Stomach smooth muscle (tissue), 2 donors: ENCODE data around the gene IMMT.

Experiments used
- H3K27ac ChIP-seq: one replicate; pipeline ENCODE4 v1.7.0; 2013; ENCODE audit warnings: mild to moderate bottlenecking, low read length, inconsistent platforms
- H3K27me3 ChIP-seq, 2 donors: one replicate each; pipeline ENCODE4 v1.7.0; 2013; ENCODE audit warnings: low read length in 2 of 2; ENCODE audit not compliant: insufficient read depth in 2 of 2, control insufficient read depth in 1 of 2
- H3K36me3 ChIP-seq, 2 donors: one replicate each; pipeline ENCODE4 v1.7.0; 2013; ENCODE audit warnings: low read length in 2 of 2; ENCODE audit not compliant: control insufficient read depth in 2 of 2, insufficient read depth in 2 of 2
- H3K4me1 ChIP-seq: one replicate; pipeline ENCODE4 v1.7.0; 2013; ENCODE audit warnings: low read length; ENCODE audit not compliant: control insufficient read depth, insufficient read depth
- H3K4me3 ChIP-seq, 2 donors: one replicate each; pipeline ENCODE4 v1.7.0; 2013; ENCODE audit warnings: low read length in 2 of 2
- H3K9ac ChIP-seq, 2 donors: one replicate each; pipeline ENCODE4 v1.7.0; 2013; ENCODE audit warnings: low read length in 2 of 2, mild to moderate bottlenecking in 1 of 2
- H3K9me3 ChIP-seq, 2 donors: one replicate each; pipeline ENCODE4 v1.7.0; 2013; ENCODE audit warnings: low read length in 2 of 2; ENCODE audit not compliant: control insufficient read depth in 2 of 2
- donor health status: healthy.
- donor health status: Pancreatic carcinoma.

IMMT gene

DNA sequence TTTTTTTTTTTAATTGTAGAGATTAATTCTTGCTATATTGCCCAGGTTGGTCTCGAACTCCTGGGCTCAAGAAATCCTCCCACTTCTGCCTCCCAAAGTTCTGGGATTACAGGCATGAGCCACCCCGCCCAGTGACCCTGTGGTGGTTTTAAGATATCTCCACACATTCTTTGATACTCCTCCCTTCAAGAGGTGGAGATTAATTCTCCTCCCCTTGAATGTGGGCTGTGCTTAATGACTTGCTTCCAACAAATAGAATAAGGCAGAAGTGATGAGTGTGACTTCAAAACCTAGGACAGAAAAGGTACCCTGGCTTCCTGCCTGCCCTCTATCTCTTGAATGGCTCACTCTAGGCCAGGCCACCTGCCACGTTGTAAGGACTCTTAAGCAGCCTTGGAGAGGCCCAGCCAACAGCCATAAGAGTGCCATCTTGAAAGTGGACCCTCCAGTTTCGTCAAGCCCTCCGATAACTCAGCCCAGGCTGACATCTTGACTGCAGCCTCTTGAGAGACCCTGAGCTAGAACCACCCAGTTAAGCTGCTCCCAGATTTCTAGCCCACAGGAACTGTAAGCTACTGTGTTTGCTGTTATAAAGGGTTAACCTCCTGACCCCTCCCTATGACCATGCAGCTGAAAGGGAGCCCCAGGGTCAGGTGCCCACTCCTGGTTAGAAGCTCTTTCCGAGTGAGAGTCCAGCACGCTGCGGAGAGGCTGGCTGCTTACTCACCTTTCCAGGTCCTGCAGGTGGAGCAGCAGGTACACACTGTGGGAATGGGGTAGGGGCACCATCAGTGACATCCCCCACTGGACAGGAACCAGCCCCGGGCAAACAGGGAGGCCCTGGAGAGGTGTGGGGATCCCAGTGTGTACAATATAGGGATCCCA is 31.6 kb upstream of the IMMT start:
- H3K9me3 ChIP-seq = no peaks in the 10 kb centered on the region
- peaks cover 42% of the 10 kb centered on the region for H3K4me1 ChIP-seq
- H3K9ac ChIP-seq = no peak overlapping the region
- no peaks in the 10 kb centered on the region for H3K27me3 ChIP-seq
- no peak overlapping the region for H3K4me3 ChIP-seq
- H3K27ac ChIP-seq = peak overlapping the region; percentile 97
- peaks cover 0 to 12% of the 10 kb centered on the region in 2 donors for H3K36me3 ChIP-seq

DNA sequence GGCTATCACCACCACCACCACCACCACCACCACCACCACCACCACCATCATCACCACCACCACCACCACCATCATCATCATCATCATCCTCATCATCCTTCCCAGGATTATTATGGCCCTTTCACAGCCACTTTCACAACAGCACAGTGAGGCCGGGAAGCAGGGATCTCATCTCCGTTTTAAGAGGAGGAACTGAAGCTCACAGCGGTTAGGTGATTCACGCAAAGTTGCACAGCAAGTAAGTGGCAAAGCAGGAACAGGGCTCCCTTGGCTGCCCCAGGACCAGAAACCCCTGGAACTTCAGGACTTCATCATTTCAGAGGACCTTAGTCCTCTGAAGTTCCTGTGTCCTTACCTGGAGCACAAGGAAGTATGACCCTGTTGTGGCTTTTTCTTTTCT is 30.8 kb upstream of the IMMT start:
- H3K36me3 ChIP-seq = peaks cover 0 to 11% of the 10 kb centered on the region in 2 donors
- H3K9ac ChIP-seq = no peak overlapping the region
- H3K27ac ChIP-seq = peak overlapping the region; percentile 97
- H3K4me1 ChIP-seq = peaks cover 49% of the 10 kb centered on the region
- no peaks in the 10 kb centered on the region for H3K9me3 ChIP-seq
- no peaks in the 10 kb centered on the region for H3K27me3 ChIP-seq
- H3K4me3 ChIP-seq = no peak overlapping the region

DNA sequence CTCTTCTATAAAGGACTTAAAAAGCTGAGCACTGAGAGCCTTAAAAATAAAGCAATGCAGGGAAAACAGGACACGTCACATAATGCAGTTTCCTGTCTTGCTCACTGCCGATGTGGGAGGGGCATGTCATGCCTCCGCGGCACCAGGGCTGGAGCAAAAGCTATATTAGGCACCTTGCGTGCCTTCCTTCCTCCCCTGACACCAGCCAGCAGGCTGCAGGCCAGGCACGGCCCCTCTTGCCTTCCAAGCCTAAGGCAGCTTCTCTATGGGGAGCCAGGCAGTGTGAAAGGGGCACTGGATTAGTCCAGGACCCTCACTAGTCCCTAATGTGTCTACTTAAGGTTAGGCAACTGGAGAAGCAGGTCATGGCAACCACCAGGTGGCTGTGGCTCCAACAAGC is 30.3 kb upstream of the IMMT start:
- H3K4me1 ChIP-seq = peaks cover 52% of the 10 kb centered on the region

DNA sequence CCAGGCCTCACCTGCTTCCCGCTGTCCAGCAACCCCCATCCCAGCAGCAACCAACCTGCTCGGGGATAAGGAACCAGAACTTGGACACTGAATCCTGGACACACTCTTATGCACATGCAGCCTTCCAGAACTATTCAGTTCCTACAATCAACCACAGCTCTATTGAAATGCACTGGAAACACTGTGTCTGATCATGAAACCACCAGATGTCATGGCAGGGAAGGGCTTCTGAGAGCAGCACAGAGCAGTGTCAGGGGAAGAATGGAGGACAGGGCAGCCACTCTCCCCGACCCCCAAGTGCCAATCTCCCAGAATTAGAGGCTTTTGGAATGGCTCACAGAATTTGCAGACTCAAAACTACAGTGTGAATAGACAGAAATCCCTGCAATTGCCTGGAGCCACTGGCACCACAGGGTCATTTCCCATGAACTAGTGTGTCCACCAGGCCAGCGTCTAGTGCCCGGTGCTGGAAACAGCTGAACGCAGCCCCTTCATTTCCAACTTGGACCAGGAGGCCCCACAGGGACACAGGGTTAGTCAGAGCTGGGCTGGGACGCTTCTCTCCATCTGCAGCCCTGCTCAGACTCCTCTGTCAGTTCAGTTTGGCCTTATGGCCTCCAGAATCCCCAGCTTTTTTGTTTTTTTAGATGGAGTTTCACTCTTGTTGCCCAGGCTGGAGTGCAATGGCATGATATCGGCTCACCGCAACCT is 29.5 kb upstream of the IMMT start:
- H3K27ac ChIP-seq = peak overlapping the region; percentile 97
- peak overlapping the region; percentile 67 to 69 for H3K9ac ChIP-seq
- peaks cover 0 to 11% of the 10 kb centered on the region in 2 donors for H3K36me3 ChIP-seq
- peak overlapping the region; percentile 47 to 48 for H3K4me3 ChIP-seq
- peaks cover 52% of the 10 kb centered on the region for H3K4me1 ChIP-seq
- no peaks in the 10 kb centered on the region for H3K27me3 ChIP-seq
- H3K9me3 ChIP-seq = no peaks in the 10 kb centered on the region

More for the DNA sequence above, 30.3 kb upstream of the IMMT start:
- Histone ChIP-seq H3K9ac (peak overlapping the region; percentile 42 to 67), H3K9me3 (no peaks in the 10 kb centered on the region), H3K27ac (peak overlapping the region; percentile 97), H3K27me3 (no peaks in the 10 kb centered on the region), H3K4me3 (peak overlapping the region in 1 of 2 donors; percentile 35), H3K36me3 (peaks cover 0 to 8% of the 10 kb centered on the region in 2 donors)

DNA sequence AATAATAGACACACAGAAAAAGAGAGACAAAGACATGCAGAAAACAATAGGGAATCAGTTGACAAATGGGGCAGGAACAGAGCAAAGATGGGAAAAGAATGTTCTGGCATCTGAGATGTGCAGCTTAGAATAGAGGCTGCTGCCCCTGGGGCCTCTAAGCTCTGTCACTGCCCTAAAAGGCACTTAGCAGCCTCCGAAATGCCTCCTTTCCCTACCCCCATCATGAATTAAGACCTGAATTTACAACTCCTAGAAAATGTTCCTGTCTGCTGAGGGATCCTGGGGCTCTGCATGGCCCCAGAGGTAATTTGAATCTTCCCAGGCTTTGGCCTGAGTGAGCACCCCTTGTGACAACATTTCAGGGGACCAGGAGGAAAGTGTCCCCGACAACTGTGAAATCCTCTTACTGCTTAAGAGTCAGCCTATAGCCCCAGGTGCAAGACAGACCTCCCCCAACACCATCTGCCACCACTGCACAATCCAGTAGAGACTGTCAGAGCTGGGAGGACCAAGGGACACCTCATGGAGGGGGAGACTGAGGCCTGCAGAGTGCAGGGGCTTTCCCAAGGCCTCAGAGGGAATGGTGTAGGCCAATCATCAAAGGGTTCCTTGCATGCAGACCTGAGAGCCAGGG is 28.8 kb upstream of the IMMT start:
- peak overlapping the region; percentile 67 to 69 for H3K9ac ChIP-seq
- H3K36me3 ChIP-seq = peaks cover 0 to 13% of the 10 kb centered on the region in 2 donors
- H3K4me1 ChIP-seq = peaks cover 52% of the 10 kb centered on the region
- peak overlapping the region; percentile 97 for H3K27ac ChIP-seq
- H3K27me3 ChIP-seq = no peaks in the 10 kb centered on the region
- no peaks in the 10 kb centered on the region for H3K9me3 ChIP-seq
- peak overlapping the region; percentile 47 to 48 for H3K4me3 ChIP-seq

DNA sequence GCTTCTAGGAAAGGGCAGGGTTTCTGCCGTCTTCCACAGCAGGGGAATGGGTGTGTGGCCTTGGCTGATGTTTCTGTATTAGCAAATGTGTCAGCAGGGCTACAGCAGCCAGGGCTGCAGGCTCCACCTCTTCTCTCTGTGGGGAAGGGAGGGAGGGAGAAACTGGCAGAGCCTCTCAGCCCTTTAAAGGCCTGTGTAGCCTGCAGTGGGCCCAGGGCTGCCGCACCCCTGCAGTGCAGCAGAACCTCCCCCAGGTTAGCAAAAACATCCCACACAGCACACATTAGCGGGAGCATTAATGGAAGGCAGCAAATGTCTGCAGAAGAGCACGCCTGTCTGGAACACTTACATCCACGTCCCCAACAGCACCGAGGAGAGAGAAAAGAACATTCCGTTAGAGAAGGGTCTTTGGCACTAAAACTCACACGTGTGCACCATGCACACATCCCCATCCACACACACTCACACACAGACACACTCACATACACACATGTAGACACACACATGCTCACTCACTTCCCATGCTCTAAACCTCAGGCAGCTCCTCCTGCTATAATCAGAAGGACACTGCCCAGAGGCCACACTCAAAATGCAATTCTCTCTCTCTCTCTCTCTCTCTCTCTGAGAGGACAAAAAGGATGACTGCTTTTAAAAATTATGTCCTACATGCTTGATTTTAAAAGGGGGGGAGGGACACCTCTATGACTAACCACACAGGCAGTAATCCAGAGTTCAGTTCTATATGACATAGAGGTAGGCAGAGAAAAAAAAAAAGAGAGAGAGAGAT is 28.1 kb upstream of the IMMT start:
- Histone ChIP-seq H3K36me3 (peaks cover 0 to 17% of the 10 kb centered on the region in 2 donors), H3K4me1 (peaks cover 52% of the 10 kb centered on the region), H3K27ac (peak overlapping the region; percentile 97), H3K9ac (peak overlapping the region; percentile 67 to 69), H3K27me3 (no peaks in the 10 kb centered on the region), H3K4me3 (peak overlapping the region; percentile 17 to 58), H3K9me3 (no peaks in the 10 kb centered on the region)

DNA sequence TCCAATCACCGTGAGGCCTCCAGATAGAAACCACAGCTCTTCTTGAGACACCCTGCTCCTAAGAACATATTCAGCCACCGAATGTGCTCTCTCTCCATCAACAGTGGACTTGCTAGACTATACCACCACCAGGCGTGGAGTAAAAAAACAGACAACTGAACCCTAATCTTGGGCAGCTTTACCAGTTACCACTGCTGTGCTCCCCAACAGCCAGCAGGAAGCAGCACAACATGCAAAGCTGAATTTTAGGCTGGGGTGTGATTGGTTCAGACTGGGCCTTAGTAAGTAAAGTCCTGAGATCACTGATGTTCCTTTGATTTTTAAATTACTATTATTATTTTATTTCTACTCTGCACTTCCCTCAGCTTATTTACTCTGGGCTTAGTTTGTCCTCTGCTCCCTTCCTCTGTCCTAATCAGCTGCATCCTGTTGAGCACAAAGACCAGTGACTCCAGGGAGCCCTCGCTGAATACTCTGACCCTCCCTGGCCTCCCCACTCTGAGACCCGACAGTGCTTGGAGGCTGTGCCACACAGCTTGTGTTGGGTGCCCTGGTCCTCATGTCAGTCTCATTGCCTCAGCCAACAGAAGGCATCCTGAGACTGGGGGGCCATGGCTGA is 25.9 kb upstream of the IMMT start:
- H3K9ac ChIP-seq = peak overlapping the region; percentile 26 to 36
- peaks cover 51% of the 10 kb centered on the region for H3K4me1 ChIP-seq
- peak overlapping the region; percentile 97 for H3K27ac ChIP-seq
- H3K36me3 ChIP-seq = peaks cover 0 to 14% of the 10 kb centered on the region in 2 donors
- peak overlapping the region in 1 of 2 donors; percentile 44 for H3K4me3 ChIP-seq
- H3K27me3 ChIP-seq = no peaks in the 10 kb centered on the region
- H3K9me3 ChIP-seq = no peaks in the 10 kb centered on the region

DNA sequence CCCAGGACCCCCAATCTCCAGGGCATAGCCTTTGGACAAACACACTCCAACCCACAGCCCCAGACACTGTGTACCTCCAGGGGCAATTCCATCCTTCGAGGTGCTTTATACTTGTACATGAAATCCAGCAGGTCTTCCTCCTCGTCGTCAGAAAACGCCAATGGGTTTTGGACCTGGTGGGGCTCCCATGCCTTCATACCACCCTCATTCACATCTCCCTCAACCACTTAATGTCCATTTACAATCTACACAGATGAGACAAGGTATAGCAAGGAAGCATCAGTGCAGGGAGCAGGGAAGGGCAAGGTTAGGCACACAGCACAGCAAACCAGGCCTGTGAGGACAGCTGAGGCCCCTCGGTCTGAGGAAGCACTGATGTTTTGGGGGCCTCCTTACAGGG is 24.6 kb upstream of the IMMT start:
- no peak overlapping the region for H3K9ac ChIP-seq

DNA sequence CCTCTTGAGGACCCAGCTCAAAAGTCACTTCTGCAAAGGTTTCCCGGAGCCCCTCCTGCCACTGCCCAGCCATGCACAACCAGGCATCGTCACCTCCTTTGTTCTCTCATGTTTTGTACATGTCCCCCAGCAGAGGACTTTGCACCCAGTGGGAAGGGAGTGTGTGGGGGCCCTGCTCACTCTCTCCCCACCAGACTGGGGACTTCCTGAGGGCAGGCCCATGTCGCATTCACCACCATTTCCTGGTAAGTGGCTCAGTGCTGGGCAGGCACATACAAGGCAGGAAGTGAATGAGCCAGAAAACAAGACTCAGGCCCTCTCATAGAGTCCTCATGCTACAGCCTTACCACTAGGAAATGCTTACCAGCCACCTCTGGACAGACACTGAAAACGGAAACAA is 22.9 kb upstream of the IMMT start:
- Histone ChIP-seq H3K9me3 (no peaks in the 10 kb centered on the region), H3K27me3 (no peaks in the 10 kb centered on the region), H3K27ac (no peak overlapping the region), H3K4me1 (peaks cover 29% of the 10 kb centered on the region), H3K9ac (no peak overlapping the region), H3K36me3 (peaks cover 8 to 20% of the 10 kb centered on the region in 2 donors), H3K4me3 (no peak overlapping the region)

More for the DNA sequence above, 24.6 kb upstream of the IMMT start:
- Histone ChIP-seq H3K27ac (no peak overlapping the region), H3K4me3 (no peak overlapping the region), H3K4me1 (peaks cover 40% of the 10 kb centered on the region), H3K27me3 (no peaks in the 10 kb centered on the region), H3K36me3 (peaks cover 4 to 17% of the 10 kb centered on the region in 2 donors), H3K9me3 (no peaks in the 10 kb centered on the region)
